GM18867 (cell line): Measurements from ENCODE around the gene PCDHA6.
"Not testable (repeated sequence)": the region's sequence is repeated elsewhere in the genome, so short reads cannot be mapped to it uniquely, and the experiment has no call there.

ENCODE experiments used
- ATAC-seq: cut with Tn5 transposase; IDR thresholded peaks from one replicate; pipeline ENCODE4 v1.9.1; 2021; ENCODE audit warnings: mild to moderate bottlenecking, moderate library complexity; ENCODE audit not compliant: unreplicated experiment

The PCDHA6 gene

DNA sequence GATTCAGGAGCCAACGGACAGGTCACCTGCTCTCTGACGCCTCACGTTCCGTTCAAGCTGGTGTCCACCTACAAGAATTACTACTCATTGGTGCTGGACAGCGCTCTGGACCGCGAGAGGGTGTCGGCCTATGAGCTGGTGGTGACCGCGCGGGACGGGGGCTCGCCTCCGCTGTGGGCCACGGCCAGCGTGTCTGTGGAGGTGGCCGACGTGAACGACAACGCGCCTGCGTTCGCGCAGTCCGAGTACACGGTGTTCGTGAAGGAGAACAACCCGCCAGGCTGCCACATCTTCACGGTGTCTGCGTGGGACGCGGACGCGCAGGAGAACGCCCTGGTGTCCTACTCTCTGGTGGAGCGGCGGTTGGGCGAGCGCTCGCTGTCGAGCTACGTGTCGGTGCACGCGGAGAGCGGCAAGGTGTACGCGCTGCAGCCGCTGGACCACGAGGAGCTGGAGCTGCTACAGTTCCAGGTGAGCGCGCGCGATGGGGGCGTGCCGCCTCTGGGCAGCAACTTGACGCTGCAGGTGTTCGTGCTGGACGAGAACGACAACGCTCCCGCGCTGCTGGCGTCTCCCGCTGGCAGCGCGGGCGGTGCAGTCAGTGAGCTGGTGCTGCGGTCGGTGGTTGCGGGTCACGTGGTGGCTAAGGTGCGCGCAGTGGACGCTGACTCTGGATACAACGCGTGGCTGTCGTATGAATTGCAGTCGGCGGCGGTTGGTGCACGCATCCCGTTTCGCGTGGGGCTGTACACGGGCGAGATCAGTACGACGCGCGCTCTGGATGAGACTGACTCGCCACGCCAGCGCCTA lies 29.6 kb downstream of the PCDHA6 start:
- ATAC-seq: no peak

DNA sequence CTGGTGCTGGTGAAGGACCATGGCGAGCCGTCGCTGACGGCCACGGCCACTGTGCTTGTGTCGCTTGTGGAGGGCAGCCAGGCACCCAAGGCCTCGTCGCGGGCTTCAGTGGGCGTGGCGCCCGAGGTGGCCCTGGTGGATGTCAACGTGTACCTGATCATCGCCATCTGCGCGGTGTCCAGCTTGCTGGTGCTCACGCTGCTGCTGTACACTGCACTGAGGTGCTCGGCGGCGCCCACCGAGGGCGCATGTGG lies 30.2 kb downstream of the PCDHA6 start:
- no peak for ATAC-seq

DNA sequence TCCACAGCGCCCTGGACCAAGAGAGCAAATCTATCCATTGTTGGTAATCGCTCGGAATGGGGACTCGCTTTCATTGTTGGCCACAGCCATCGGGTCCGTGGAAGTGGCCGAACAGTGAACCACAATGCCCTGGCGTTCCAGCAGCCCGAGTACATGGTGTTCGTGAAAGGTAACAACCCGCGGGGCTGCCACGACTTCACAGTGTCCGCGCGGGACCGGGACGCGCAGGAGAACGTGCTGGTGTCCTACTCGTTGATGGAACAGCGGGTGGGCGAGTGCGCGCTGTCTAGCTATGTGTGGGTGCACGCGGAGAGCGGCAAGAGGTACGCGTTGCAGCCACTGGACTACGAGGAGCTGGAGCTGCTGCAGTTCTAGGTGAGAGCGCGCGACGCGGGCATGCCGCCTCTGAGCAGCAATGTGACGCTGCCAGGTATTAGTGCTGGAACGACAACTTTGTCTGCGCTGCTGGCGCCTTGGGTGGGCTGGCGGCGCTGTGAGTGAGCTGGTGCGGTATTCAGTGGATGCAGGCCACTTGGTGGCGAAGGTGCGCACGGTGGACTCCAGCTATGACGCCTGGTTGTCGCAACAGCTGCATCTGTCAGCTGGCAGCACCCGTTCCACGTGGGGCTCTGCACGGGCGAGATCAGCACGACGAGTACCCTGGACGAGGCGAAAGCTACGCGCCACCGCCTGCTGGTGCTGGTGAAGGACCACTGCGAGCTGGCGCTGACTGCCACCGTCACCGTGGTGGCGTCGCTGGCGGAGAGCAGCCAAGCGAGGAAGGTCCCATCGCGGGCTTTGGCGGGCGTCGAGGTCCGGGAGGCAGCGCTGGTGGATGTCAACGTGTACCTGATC lies 34.9 kb downstream of the PCDHA6 start:
- no peak for ATAC-seq

DNA sequence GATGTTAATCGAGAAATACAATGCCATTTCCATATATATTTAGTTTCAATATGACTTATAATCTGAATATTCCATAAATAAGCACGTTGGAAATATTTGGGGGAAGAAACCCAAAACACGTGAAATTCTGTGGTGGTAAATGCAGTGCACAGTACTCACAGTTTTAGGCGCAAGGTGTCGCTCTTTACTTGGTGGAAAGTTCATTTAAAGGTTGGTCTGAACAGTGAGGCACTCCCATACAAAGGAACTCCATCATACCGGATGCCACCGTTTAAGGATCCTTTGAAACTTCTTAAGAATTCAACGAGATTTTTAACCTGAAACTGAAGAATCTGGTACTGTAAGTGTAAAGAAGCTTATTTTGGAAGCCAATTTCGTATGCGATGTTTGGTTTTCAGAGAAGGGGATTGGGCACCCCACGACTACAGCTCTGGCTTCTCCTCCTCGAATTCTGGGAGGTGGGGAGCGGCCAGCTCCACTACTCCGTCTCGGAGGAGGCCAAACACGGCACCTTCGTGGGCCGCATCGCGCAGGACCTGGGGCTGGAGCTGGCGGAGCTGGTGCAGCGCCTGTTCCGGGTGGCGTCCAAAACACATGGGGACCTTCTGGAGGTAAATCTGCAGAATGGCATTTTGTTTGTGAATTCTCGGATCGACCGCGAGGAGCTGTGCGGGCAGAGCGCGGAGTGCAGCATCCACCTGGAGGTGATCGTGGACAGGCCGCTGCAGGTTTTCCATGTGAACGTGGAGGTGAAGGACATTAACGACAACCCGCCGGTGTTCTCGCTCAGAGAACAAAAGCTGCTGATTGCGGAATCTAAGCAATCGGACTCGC lies 41.2 kb downstream of the PCDHA6 start, which contains the start of gene PCDHA11:
PCDHA11 (plus strand) TSS at position 237 of the 834 bp plus-strand sequence; CDS start at position 384, 147 bp downstream.
- ATAC-seq: no peak

DNA sequence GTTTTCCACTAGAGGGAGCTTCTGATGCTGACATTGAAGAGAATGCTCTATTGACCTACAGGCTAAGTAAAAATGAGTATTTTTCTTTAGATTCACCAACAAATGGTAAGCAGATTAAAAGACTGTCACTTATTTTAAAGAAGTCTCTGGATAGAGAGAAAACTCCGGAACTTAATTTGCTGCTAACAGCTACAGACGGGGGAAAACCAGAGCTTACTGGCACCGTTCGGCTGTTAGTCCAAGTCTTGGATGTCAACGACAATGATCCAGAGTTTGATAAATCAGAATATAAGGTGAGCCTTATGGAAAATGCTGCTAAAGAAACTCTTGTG lies 41.8 kb downstream of the PCDHA6 start:
- no peak for ATAC-seq

DNA sequence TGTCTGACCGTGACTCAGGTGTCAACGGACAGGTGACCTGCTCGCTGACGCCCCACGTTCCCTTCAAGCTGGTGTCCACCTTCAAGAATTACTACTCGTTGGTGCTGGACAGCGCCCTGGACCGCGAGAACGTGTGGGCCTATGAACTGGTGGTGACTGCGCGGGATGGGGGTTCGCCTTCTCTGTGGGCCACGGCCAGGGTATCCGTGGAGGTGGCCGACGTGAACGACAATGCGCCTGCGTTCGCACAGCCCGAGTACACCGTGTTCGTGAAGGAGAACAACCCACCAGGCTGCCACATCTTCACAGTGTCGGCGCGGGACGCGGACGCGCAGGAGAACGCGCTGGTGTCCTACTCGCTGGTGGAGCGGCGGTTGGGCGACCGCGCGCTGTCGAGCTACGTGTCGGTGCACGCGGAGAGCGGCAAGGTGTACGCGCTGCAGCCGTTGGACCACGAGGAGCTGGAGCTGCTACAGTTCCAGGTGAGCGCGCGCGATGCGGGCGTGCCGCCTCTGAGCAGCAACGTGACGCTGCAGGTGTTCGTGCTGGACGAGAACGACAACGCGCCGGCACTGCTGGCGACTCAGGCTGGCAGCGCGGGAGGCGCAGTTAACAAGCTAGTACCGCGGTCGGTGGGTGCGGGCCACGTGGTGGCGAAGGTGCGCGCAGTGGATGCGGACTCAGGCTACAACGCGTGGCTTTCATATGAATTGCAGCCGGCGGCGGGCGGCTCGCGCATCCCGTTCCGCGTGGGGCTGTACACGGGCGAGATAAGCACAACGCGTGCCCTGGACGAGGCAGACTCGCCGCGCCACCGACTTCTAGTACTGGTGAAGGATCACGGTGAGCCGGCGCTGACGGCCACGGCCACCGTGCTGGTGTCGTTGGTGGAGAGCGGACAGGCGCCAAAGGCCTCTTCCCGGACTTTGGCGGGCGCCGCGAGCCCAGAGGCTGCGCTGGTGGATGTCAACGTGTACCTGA lies 42.8 kb downstream of the PCDHA6 start:
- ATAC-seq: no peak

DNA sequence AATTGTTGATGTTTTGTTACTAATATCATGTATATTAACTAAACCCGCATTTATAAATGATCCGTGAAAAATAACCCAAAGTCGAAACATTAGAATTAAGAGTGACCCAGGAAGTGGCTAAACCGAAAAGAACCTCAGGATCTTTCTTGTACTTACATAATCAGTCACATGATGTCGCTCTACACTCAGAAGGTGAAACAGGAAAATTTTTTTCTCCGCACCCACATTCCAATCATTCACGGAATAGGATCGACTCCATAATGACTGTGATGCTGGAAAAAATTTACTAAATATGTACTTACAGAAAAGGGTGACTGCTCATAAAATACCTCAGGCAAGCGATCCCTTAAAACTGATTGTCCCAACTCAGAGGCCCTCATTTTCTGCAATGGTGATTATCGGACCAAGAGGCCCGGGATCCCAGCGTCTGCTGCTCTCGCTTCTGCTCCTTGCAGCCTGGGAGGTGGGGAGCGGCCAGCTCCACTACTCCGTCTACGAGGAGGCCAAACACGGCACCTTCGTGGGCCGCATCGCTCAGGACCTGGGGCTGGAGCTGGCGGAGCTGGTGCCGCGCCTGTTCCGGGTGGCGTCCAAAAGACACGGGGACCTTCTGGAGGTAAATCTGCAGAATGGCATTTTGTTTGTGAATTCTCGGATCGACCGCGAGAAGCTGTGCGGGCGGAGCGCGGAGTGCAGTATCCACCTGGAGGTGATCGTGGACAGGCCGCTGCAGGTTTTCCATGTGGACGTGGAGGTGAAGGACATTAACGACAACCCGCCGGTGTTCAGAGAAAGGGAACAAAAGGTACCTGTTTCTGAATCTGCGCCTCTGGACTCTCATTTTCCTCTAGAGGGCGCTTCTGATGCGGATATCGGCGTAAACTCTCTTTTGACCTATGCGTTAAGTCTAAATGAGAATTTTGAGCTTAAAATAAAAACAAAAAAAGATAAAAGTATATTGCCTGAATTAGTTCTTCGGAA lies 47.6 kb downstream of the PCDHA6 start, which contains the start of gene PCDHA12:
PCDHA12 (plus strand) TSS at position 224 of the 981 bp plus-strand sequence; CDS start at position 389, 165 bp downstream.
- ATAC-seq: no peak

DNA sequence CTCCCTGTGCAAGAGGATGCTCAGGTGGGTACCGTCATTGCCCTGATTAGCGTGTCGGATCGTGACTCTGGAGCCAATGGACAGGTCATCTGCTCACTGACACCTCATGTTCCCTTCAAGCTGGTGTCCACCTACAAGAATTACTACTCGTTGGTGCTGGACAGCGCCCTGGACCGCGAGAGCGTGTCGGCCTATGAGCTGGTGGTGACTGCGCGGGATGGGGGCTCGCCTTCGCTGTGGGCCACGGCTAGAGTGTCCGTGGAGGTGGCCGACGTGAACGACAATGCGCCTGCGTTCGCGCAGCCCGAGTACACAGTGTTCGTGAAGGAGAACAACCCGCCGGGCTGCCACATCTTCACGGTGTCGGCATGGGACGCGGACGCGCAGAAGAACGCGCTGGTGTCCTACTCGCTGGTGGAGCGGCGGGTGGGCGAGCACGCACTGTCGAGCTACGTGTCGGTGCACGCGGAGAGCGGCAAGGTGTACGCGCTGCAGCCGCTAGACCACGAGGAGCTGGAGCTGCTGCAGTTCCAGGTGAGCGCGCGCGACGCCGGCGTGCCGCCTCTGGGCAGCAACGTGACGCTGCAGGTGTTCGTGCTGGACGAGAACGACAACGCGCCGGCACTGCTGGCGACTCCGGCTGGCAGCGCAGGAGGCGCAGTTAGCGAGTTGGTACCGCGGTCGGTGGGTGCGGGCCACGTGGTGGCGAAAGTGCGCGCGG lies 48.9 kb downstream of the PCDHA6 start:
- ATAC-seq: not testable (repeated sequence)

DNA sequence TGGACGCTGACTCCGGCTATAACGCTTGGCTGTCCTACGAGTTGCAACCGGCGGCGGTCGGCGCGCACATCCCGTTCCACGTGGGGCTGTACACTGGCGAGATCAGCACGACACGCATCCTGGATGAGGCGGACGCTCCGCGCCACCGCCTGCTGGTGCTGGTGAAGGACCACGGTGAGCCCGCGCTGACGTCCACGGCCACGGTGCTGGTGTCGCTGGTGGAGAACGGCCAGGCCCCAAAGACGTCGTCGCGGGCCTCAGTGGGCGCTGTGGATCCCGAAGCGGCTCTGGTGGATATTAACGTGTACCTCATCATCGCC lies 49.5 kb downstream of the PCDHA6 start:
- ATAC-seq: no peak
